Stimulated activated CD8-positive, alpha-beta memory T cell treated with anti-CD3 and anti-CD28 coated beads, Interleukin-7, amount 100 ng/mL, for 4 hours (primary cell): ENCODE measurements around the gene ARHGAP10.
"Not testable (repeated sequence)": the region's sequence is repeated elsewhere in the genome, so short reads cannot be mapped to it uniquely, and the experiment has no call there.

Source experiments
- DNase-seq, 2 donors: peaks; one replicate each; pipeline ENCODE4 v3.0.0-alpha.2; 2020; ENCODE audit warnings: low read depth in 2 of 2

The ARHGAP10 gene

GRCh38 chr4:147794787-147795413 lies 63.0 kb downstream of the ARHGAP10 start:
- no peak for DNase-seq

GRCh38 chr4:147799057-147799456 lies 67.2 kb downstream of the ARHGAP10 start:
- not testable (repeated sequence) for DNase-seq

GRCh38 chr4:147799986-147800555 lies 68.2 kb downstream of the ARHGAP10 start:
- peak; percentile 34 to 36 for DNase-seq

- no peak for DNase-seq
Measured at GRCh38 chr4:147801820-147802219, 69.9 kb downstream of the ARHGAP10 start.

GRCh38 chr4:147802346-147802745 lies 70.5 kb downstream of the ARHGAP10 start:
- DNase-seq: no peak

- DNase-seq: no peak
Measured at GRCh38 chr4:147805946-147806345, 74.1 kb downstream of the ARHGAP10 start.

- DNase-seq: no peak
Measured at GRCh38 chr4:147808447-147808846, 76.6 kb downstream of the ARHGAP10 start.

GRCh38 chr4:147809211-147809610 lies 77.3 kb downstream of the ARHGAP10 start:
- DNase-seq: no peak

- DNase-seq: no peak
Measured at GRCh38 chr4:147811878-147812277, 80.0 kb downstream of the ARHGAP10 start.

GRCh38 chr4:147813109-147813773 lies 81.4 kb downstream of the ARHGAP10 start:
- no peak for DNase-seq

- DNase-seq: no peak
Measured at GRCh38 chr4:147813973-147814372, 82.1 kb downstream of the ARHGAP10 start.

- DNase-seq: no peak
Measured at GRCh38 chr4:147814376-147814775, 82.5 kb downstream of the ARHGAP10 start.

- DNase-seq: no peak
Measured at GRCh38 chr4:147815741-147816140, 83.9 kb downstream of the ARHGAP10 start.

- no peak for DNase-seq
Measured at GRCh38 chr4:147816382-147817254, 84.7 kb downstream of the ARHGAP10 start.

GRCh38 chr4:147820975-147821374 lies 89.1 kb downstream of the ARHGAP10 start:
- DNase-seq: no peak

GRCh38 chr4:147821555-147821954 lies 89.7 kb downstream of the ARHGAP10 start:
- DNase-seq: no peak

- no peak for DNase-seq
Measured at GRCh38 chr4:147822128-147822527, 90.2 kb downstream of the ARHGAP10 start.

GRCh38 chr4:147823130-147823529 lies 91.2 kb downstream of the ARHGAP10 start:
- DNase-seq: no peak

- DNase-seq: no peak
Measured at GRCh38 chr4:147824316-147824715, 92.4 kb downstream of the ARHGAP10 start.

GRCh38 chr4:147824884-147825283 lies 93.0 kb downstream of the ARHGAP10 start:
- DNase-seq: no peak

- DNase-seq: no peak
Measured at GRCh38 chr4:147825451-147826287, 93.8 kb downstream of the ARHGAP10 start.
